Measurements from ENCODE around the gene STARD3.

STARD3 gene

DNA sequence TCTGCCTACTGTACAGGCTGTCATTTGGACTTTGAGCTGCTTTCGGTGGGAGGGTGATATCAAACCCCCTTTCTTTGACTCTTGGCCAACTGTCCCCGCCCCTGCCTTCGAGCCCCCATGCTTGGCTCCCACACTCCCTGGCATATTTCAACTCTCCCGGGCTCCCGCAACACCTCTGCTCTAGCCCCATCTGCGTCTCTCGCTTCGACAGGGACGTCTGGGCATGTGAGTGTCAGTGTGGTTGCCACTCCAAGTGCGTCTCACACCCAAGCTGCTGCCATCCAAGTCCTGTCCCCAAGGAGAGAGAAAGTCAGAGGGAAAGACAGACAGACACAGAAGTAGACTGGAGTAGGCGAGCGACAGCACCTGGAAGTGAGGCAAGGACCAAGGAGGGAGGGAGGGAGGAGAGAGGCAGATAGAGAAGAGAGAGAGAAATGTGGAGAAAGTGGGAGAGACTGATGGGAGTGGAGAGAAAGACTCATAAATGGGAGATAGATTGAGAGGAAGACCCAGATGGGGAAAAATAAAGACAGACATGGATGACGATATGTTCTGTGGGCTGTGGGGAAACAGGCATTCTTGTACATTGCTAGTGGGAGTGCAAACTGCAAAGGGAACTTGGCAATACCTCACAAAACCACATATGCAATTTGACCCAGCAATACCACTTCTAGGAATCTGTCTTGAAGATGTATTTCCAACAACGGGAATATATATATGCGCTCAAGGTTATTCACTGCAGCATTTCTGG lies 11.8 kb downstream of the STARD3 start:
- TF ChIP-seq, protein P1, sequence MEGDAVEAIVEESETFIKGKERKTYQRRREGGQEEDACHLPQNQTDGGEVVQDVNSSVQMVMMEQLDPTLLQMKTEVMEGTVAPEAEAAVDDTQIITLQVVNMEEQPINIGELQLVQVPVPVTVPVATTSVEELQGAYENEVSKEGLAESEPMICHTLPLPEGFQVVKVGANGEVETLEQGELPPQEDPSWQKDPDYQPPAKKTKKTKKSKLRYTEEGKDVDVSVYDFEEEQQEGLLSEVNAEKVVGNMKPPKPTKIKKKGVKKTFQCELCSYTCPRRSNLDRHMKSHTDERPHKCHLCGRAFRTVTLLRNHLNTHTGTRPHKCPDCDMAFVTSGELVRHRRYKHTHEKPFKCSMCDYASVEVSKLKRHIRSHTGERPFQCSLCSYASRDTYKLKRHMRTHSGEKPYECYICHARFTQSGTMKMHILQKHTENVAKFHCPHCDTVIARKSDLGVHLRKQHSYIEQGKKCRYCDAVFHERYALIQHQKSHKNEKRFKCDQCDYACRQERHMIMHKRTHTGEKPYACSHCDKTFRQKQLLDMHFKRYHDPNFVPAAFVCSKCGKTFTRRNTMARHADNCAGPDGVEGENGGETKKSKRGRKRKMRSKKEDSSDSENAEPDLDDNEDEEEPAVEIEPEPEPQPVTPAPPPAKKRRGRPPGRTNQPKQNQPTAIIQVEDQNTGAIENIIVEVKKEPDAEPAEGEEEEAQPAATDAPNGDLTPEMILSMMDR (conservative IDR thresholded peaks at IDR 0.05; ENCODE audit: low read depth, low read length), result no peak
- Histone ChIP-seq H3K4me3 (IDR thresholded peaks at IDR 0.05; ENCODE audit: insufficient read depth, low read depth, low read length) (no peak overlapping the region), H3K27ac (no peak overlapping the region), H4K20me1 (ENCODE audit: insufficient read depth) (no peaks in the 10 kb centered on the region), H3K9ac (no peak overlapping the region), H2AFZ (ENCODE audit: low read depth) (no peak overlapping the region), H3K79me2 (ENCODE audit: insufficient read depth, low read depth) (peaks cover 4% of the 10 kb centered on the region; the same call in 1 of the 2 replicates), H3K4me1 (ENCODE audit: low read depth, poor library complexity, severe bottlenecking) (peaks cover 2% of the 10 kb centered on the region), H3K27me3 (ENCODE audit: insufficient read depth, low read depth) (no peaks in the 10 kb centered on the region), H3K4me2 (no peak overlapping the region), H3K36me3 (ENCODE audit: insufficient read depth) (no peaks in the 10 kb centered on the region)

DNA sequence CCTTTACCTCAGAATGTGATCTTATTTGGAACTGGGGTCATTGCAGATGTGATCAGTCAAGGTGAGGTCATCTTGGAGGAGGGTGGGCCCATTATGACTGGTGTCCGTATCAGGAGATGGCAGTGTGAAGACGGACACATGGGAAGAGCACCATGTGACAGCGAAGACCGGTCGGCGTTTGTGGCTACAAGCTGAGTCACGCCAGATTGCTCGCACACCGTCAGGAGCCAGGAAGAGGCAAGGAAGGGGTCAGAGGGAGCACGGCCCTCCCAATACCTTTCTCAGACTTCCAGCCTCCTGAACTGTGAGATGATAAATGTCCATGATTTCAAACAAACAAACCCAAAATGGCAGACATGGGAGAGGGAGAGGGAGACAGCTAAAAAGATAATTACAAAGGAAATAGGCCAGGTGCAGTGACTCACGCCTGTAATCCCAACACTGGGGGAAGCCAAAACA lies 13.2 kb downstream of the STARD3 start:
- Histone ChIP-seq H3K27ac (no peak overlapping the region), H2AFZ (ENCODE audit: low read depth) (no peak overlapping the region), H3K4me2 (no peak overlapping the region), H3K27me3 (ENCODE audit: insufficient read depth, low read depth) (no peaks in the 10 kb centered on the region), H3K9ac (no peak overlapping the region), H4K20me1 (ENCODE audit: insufficient read depth) (no peaks in the 10 kb centered on the region), H3K36me3 (ENCODE audit: insufficient read depth) (no peaks in the 10 kb centered on the region), H3K4me3 (IDR thresholded peaks at IDR 0.05; ENCODE audit: insufficient read depth, low read depth, low read length) (no peak overlapping the region), H3K79me2 (ENCODE audit: insufficient read depth, low read depth) (0 out of 2 replicates have a peak, but pooled peaks cover 4% of the 10 kb centered on the region), H3K4me1 (ENCODE audit: low read depth, poor library complexity, severe bottlenecking) (peaks cover 5% of the 10 kb centered on the region)
- TF ChIP-seq, protein P1 (conservative IDR thresholded peaks at IDR 0.05; ENCODE audit: low read depth, low read length), result no peak

DNA sequence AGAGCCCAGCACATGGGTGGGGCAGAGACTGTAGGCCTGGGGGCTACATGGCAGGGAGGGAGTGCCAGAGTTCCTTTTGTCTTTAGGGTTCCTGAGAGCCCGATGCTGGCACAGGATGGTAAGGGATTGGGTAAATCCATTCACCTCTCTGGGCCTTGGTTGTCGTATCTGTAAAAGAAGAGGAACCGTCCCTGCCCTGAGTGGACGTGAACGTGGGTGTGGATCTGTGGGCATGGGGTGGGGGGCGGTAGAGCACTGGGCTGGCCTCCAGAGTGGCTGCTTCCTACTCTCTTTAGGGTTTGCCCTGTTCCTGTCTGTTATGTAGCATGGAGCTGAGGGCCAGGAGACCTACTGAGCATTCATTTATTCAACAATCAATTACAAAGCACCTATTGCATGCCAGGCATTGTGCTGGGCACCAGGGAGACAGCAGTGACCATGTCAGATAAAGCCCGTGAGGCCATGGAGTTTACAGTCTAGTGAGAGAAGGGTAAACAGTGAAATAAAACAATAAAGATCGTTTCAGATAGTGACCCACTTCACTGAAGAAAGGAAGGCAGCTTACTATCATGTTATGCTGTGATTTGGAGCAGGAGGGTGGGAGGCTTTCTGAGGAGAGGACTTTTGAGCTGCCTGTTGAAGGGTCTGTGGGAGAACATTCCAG lies 15.1 kb downstream of the STARD3 start:
- H3K79me2 ChIP-seq (ENCODE audit: insufficient read depth, low read depth), result no peaks in the 10 kb centered on the region
- H2AFZ ChIP-seq (ENCODE audit: low read depth), result no peak overlapping the region
- no peak overlapping the region for H3K27ac ChIP-seq
- TF ChIP-seq, protein P1 (conservative IDR thresholded peaks at IDR 0.05; ENCODE audit: low read depth, low read length), result no peak
- no peaks in the 10 kb centered on the region for H4K20me1 ChIP-seq (ENCODE audit: insufficient read depth)
- H3K9ac ChIP-seq, result no peak overlapping the region
- H3K4me2 ChIP-seq, result no peak overlapping the region
- H3K36me3 ChIP-seq (ENCODE audit: insufficient read depth), result no peaks in the 10 kb centered on the region
- H3K27me3 ChIP-seq (ENCODE audit: insufficient read depth, low read depth), result no peaks in the 10 kb centered on the region
- H3K4me3 ChIP-seq (IDR thresholded peaks at IDR 0.05; ENCODE audit: insufficient read depth, low read depth, low read length), result no peak overlapping the region
- H3K4me1 ChIP-seq (ENCODE audit: low read depth, poor library complexity, severe bottlenecking), result peaks cover 10% of the 10 kb centered on the region

DNA sequence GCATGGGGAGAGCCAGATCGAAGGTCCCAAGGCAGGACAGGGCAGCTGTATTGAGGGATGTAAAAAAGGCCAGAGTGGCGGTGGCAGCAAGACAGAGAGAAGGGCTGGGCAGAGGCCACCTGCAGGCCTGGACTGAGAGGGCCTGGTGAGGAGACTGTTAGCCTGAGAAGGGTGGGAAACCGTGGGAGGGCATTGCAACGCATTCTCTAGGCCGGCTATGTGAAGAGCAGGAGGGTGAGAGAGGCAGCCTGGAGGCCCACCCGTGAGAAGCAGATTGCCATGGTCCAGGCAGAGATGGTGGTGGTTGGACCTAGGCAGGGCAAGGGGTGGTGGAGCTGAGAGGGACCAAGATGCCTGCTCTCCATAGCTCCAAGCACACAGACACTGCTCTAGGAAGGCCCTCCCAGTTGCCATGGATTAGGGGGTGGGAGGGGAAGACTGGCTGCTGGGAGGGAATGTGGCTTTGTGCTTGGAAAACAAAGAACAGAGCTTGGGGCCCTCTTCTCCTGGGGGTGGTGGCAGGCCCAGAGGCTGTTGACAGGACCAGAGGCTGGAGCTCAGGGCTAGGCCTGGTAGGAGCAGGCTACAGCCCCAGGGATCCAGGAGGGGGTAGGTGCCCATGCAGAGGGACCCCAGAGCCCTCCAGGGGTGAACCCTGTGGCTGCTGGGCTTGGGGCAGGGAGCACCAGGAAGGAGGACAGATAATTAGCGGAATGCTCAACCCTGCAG lies 15.8 kb downstream of the STARD3 start:
- TF ChIP-seq, protein P1 (conservative IDR thresholded peaks at IDR 0.05; ENCODE audit: low read depth, low read length), result no peak
- H3K4me1 ChIP-seq (ENCODE audit: low read depth, poor library complexity, severe bottlenecking), result peaks cover 10% of the 10 kb centered on the region
- no peak overlapping the region for H3K4me2 ChIP-seq
- no peak overlapping the region for H2AFZ ChIP-seq (ENCODE audit: low read depth)
- no peaks in the 10 kb centered on the region for H3K79me2 ChIP-seq (ENCODE audit: insufficient read depth, low read depth)
- no peaks in the 10 kb centered on the region for H3K27me3 ChIP-seq (ENCODE audit: insufficient read depth, low read depth)
- no peak overlapping the region for H3K4me3 ChIP-seq (IDR thresholded peaks at IDR 0.05; ENCODE audit: insufficient read depth, low read depth, low read length)
- no peaks in the 10 kb centered on the region for H3K36me3 ChIP-seq (ENCODE audit: insufficient read depth)
- H3K9ac ChIP-seq, result no peak overlapping the region
- H4K20me1 ChIP-seq (ENCODE audit: insufficient read depth), result no peaks in the 10 kb centered on the region
- no peak overlapping the region for H3K27ac ChIP-seq
